Neuron (in vitro differentiated cells): ENCODE measurements around the gene CDK5RAP2.

Source experiments
- H2AFZ ChIP-seq: one replicate; pipeline ENCODE4 v1.6.1; 2013; ENCODE audit warnings: low read depth, mild to moderate bottlenecking, inconsistent platforms, low read length, moderate library complexity
- H3K27me3 ChIP-seq: one replicate; pipeline ENCODE4 v1.6.1; 2013; ENCODE audit warnings: low read length; ENCODE audit not compliant: insufficient read depth
- H3K36me3 ChIP-seq: one replicate; pipeline ENCODE4 v1.6.1; 2013; ENCODE audit warnings: low read length; ENCODE audit not compliant: insufficient read depth
- H3K4me1 ChIP-seq: one replicate; pipeline ENCODE4 v1.6.1; 2013; ENCODE audit warnings: low read length; ENCODE audit not compliant: insufficient read depth
- H3K4me3 ChIP-seq: 2 replicates; pipeline ENCODE4 v1.5.1; 2013; ENCODE audit warnings: mild to moderate bottlenecking, low read length, moderate library complexity
- H3K9me3 ChIP-seq: one replicate; pipeline ENCODE4 v1.6.1; 2013; ENCODE audit warnings: low read length

CDK5RAP2 gene

DNA sequence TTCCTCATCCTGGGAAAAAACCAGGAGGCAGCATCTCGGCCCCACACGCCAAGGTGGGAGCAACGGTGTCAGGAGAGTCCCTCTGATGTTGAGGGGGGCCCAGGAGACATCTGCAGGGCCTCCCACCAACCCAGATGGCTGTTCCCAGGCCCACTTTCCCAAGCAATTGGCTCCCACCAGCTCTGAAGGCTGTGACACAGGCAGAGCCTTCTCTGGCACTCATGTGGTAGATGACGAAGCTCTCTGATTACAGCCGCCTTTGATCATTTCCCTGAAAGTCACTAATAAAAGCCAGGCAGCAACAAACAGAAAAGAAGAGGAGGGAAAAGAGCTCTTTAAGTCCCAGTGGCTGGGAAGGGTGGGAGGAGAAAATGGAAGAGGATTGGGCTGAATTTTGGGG, 226.5 kb downstream of the CDK5RAP2 start:
- no peak overlapping the region for H2AFZ ChIP-seq
- H3K27me3 ChIP-seq = no peaks in the 10 kb centered on the region
- no peaks in the 10 kb centered on the region for H3K36me3 ChIP-seq
- H3K9me3 ChIP-seq = no peaks in the 10 kb centered on the region
- H3K4me1 ChIP-seq = no peaks in the 10 kb centered on the region
- no peak overlapping the region for H3K4me3 ChIP-seq

DNA sequence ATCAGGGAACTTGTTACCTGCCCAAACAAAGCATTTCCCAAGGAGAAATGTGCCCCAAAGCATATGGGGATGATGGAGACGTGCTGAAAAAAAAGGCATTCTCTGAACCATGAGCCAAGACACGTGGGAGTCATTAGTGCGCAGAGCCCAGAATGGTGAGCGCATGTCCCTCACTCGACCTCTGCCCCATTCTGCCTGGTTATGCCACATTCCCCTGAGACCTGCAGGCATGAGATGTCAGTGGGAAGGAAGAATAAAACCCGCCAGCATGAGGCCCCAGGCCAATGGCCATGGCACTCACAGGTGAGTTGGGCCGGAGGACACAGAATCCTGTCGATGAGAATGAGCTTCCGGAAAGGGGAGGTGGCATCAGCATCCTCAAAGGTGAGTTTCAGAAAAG, 228.9 kb downstream of the CDK5RAP2 start:
- H3K4me3 ChIP-seq = no peak overlapping the region
- H3K9me3 ChIP-seq = no peaks in the 10 kb centered on the region
- no peaks in the 10 kb centered on the region for H3K27me3 ChIP-seq

DNA sequence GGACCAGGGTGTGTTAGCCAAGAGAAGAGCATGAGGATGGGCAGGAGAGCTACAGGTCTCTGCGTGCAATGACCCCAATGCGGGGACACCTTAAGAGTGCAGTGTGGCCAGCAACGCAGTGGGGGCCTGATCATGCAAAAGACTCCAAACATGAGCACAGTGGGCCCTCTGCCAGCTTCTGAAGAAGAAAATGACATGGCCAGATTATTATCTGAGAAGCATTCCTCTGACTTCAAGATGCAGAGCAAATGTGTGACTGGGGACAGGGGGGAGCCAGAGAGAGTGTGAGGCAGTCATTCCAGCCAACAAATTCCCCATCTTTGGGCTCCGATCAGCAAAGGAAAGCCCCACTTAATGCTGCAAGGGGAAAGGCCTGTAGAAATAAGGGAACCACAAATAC, 229.4 kb downstream of the CDK5RAP2 start:
- H3K4me3 ChIP-seq = no peak overlapping the region
- H3K4me1 ChIP-seq = no peaks in the 10 kb centered on the region
- no peaks in the 10 kb centered on the region for H3K27me3 ChIP-seq
- no peaks in the 10 kb centered on the region for H3K36me3 ChIP-seq
- no peaks in the 10 kb centered on the region for H3K9me3 ChIP-seq
- no peak overlapping the region for H2AFZ ChIP-seq

More for the DNA sequence above, 228.9 kb downstream of the CDK5RAP2 start:
- Histone ChIP-seq H3K36me3 (no peaks in the 10 kb centered on the region), H3K4me1 (no peaks in the 10 kb centered on the region), H2AFZ (no peak overlapping the region)

DNA sequence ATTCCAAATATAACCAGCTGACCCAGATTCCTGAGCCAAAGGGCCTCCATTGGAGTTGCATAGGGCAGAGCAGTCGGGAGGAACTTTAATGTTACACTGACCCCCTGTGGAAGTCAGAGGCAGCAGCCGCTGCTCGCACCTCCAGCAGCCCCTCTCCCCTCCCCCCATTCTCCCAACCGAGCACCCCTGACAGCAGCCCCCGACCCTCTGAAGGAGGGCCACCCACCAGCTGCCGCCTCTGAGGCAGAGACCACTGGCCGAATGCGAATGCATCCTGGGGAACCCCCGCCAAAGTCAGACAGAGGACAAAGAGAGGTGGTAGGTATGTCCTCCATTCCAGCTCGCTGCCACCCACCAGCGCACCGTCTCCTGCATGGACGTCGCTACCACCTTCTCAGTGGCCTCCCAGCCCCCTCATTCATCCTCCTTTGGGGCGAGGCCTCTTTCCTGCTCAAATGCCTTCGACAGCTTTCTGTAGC, 231.0 kb downstream of the CDK5RAP2 start:
- H3K9me3 ChIP-seq = no peaks in the 10 kb centered on the region
- H3K4me3 ChIP-seq = no peak overlapping the region
- H2AFZ ChIP-seq = no peak overlapping the region
- no peaks in the 10 kb centered on the region for H3K27me3 ChIP-seq
- H3K36me3 ChIP-seq = no peaks in the 10 kb centered on the region
- no peaks in the 10 kb centered on the region for H3K4me1 ChIP-seq

DNA sequence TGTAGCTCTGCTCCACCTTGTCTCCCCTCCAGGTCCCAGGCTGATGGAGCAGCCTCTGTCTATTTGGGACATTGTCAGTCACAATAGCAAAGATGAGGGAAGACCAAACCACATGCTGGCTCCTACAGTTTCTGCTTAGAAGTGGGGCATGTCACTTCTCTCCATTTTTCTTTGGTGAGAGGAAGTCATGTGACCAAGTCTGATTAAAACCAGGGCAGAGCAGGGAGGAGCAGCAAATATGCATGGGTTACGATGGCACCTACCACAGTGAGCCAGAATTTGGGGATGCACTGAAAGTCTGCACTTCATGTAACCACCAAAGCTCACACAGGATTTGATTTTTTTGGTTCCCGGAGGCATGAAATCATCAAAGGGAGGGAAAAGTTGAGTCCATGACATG, 234.6 kb downstream of the CDK5RAP2 start:
- Histone ChIP-seq H3K36me3 (no peaks in the 10 kb centered on the region), H3K9me3 (no peaks in the 10 kb centered on the region), H3K4me1 (no peaks in the 10 kb centered on the region)

DNA sequence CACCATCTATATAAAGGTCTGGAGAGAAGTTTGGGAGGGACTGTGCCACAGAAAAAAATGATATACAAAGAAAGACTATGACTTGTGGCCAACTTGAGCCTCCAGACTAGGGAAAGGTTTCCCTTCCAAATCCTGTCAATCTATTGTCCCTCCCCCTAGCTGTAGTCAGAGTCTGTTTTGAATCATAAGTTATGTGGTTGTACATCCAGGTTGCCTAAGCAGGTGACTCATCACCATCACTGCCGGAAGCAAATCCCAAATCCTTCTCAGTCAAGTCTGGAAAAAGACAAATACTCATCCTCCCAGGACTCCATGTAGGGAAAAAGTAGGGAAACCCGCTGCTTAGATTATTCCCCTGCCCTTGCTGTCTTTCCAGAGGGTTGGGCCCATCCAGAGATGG, 235.7 kb downstream of the CDK5RAP2 start:
- no peak overlapping the region for H2AFZ ChIP-seq
- no peaks in the 10 kb centered on the region for H3K36me3 ChIP-seq
- H3K4me3 ChIP-seq = no peak overlapping the region
- no peaks in the 10 kb centered on the region for H3K27me3 ChIP-seq
- H3K4me1 ChIP-seq = no peaks in the 10 kb centered on the region
- H3K9me3 ChIP-seq = no peaks in the 10 kb centered on the region

More for the DNA sequence above, 234.6 kb downstream of the CDK5RAP2 start:
- Histone ChIP-seq H3K4me3 (no peak overlapping the region), H3K27me3 (no peaks in the 10 kb centered on the region), H2AFZ (no peak overlapping the region)

DNA sequence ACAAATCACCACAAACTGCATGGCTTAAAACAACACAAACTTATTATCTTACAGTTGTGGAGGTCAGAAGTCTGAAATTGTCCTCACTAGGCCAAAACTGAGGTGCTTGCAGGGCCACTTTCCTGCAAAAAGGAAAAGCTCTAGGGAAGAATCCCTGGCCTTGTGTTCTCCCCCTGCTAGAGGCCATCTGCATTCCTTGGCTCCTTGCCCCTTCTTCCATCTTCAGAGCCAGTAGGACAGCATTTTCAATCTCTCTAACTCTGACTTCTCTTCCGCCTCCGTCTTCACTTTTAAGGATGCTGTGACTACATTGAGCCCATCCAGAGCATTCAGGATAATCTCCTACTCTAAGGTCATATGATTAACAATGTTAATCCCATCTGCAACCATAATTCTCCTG, 236.6 kb downstream of the CDK5RAP2 start:
- Histone ChIP-seq H3K27me3 (no peaks in the 10 kb centered on the region), H3K4me3 (no peak overlapping the region), H3K9me3 (no peaks in the 10 kb centered on the region)

More for the DNA sequence above, 236.6 kb downstream of the CDK5RAP2 start:
- no peak overlapping the region for H2AFZ ChIP-seq
- H3K4me1 ChIP-seq = no peaks in the 10 kb centered on the region
- no peaks in the 10 kb centered on the region for H3K36me3 ChIP-seq
